Neural progenitor cell (in vitro differentiated cells): ENCODE results near the gene MRPS18B. TPM values are rescaled to one million over a fixed set of nuclear protein-coding genes. Genes with fewer than 3 reads are reported as not detected.

ENCODE experiments used
- DNase-seq: peaks from one replicate; pipeline ENCODE4 v3.0.0-alpha.2; 2016; ENCODE audit warnings: low spot score
- H2AFZ ChIP-seq: fragments of 200-600 bp; sonication (generic); replicated peaks from 2 replicates; pipeline ENCODE4 v1.6.1; 2016; ENCODE audit warnings: antibody characterized with exemption
- H3F3A ChIP-seq: fragments of 200-600 bp; sonication (generic); 2 replicates; pipeline ENCODE4 v1.6.1; 2016; ENCODE audit warnings: antibody characterized with exemption, low read depth
- H3K27ac ChIP-seq: fragments of 200-600 bp; sonication (generic); 2 replicates; pipeline ENCODE4 v1.5.1; 2016; ENCODE audit warnings: mild to moderate bottlenecking
- H3K27me3 ChIP-seq: fragments of 200-600 bp; sonication (generic); 2 replicates; pipeline ENCODE4 v1.6.1; 2016; ENCODE audit warnings: mild to moderate bottlenecking, moderate library complexity
- H3K36me3 ChIP-seq: fragments of 200-600 bp; sonication (generic); 2 replicates; pipeline ENCODE4 v1.5.1; 2016
- H3K4me1 ChIP-seq: fragments of 200-600 bp; sonication (generic); 2 replicates; pipeline ENCODE4 v1.6.1; 2016; ENCODE audit warnings: mixed run types
- H3K4me2 ChIP-seq: fragments of 200-600 bp; sonication (generic); 2 replicates; pipeline ENCODE4 v1.6.1; 2016
- H3K4me3 ChIP-seq: fragments of 200-600 bp; sonication (generic); 2 replicates; pipeline ENCODE4 v1.5.1; 2016
- H3K79me2 ChIP-seq: fragments of 200-600 bp; sonication (generic); 2 replicates; pipeline ENCODE4 v1.6.1; 2016; ENCODE audit warnings: low read depth
- H3K9ac ChIP-seq: fragments of 200-600 bp; sonication (generic); 2 replicates; pipeline ENCODE4 v1.6.1; 2016
- H3K9me3 ChIP-seq: fragments of 200-600 bp; sonication (generic); 2 replicates; pipeline ENCODE4 v1.5.1; 2016; ENCODE audit warnings: low read depth
- H4K20me1 ChIP-seq: fragments of 200-600 bp; sonication (generic); 2 replicates; pipeline ENCODE4 v1.6.1; 2016; ENCODE audit warnings: low read depth
- H3K27ac Mint-ChIP-seq: 3 replicates; pipeline ENCODE4 v1.8.0; 2021; ENCODE audit warnings: mixed read lengths
- H3K27me3 Mint-ChIP-seq: 2 replicates; pipeline ENCODE4 v1.8.0; 2022; ENCODE audit warnings: low read depth, mild to moderate bottlenecking, inconsistent platforms, moderate library complexity, mixed read lengths; ENCODE audit not compliant: insufficient read depth
- H3K36me3 Mint-ChIP-seq: 3 replicates; pipeline ENCODE4 v1.8.0; 2021; ENCODE audit warnings: mixed read lengths
- H3K4me1 Mint-ChIP-seq: 3 replicates; pipeline ENCODE4 v1.8.0; 2021; ENCODE audit warnings: mixed read lengths
- H3K4me3 Mint-ChIP-seq: 3 replicates; pipeline ENCODE4 v1.8.0; 2021; ENCODE audit warnings: mild to moderate bottlenecking, moderate library complexity, mixed read lengths
- H3K9me3 Mint-ChIP-seq: 3 replicates; pipeline ENCODE4 v1.8.0; 2020; ENCODE audit warnings: mixed read lengths
- EZH2 ChIP-seq: fragments of 200-600 bp; sonication (generic); IDR thresholded peaks from 2 replicates; pipeline ENCODE4 v1.6.1; 2017; ENCODE audit warnings: antibody characterized with exemption, mild to moderate bottlenecking, moderate library complexity
- EZH2phosphoT487 ChIP-seq: fragments of 200-600 bp; sonication (generic); IDR thresholded peaks from 2 replicates; pipeline ENCODE4 v1.6.1; 2017; ENCODE audit warnings: antibody characterized with exemption
- total RNA-seq: library from RNA; depleted of rRNA; stranded (reverse); fragments of >200 nt; gene quantifications from 2 replicates; pipeline ENCODE4 v1.2.3, GENCODE V29; 2015; ENCODE audit warnings: low replicate concordance
- TF ChIP-seq, protein P1 (sequence below): fragments of 200-600 bp; sonication (generic); IDR thresholded peaks from 2 replicates; pipeline ENCODE4 v1.5.1; 2017; ENCODE audit warnings: antibody characterized with exemption, mild to moderate bottlenecking

Gene MRPS18B
- total RNA-seq, 1 donor from 2014 or later = 18.5 TPM

DNA sequence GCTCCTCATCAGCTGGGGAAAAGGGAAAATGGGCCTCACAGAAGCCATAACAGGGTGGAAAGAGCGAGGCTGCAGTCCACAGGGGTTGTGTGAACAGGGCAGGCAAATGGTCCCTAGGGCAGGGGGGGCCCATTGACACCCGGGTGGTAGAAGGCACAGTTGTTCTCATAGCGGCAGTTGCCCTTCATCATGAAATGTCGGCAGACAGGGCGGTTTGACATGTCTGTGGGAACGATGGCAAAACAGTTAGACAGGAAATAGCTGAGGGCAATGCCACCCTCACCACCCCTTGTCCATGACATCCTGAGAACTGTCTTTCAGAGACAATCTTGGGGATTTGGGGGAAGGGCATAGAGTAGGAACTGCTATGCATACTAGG lies 16.2 kb upstream of the MRPS18B start:
- no peak for DNase-seq
- H3K9ac ChIP-seq = no peak overlapping the region
- TF ChIP-seq EZH2phosphoT487 (no peak), EZH2 (no peak)
- TF ChIP-seq, protein P1, sequence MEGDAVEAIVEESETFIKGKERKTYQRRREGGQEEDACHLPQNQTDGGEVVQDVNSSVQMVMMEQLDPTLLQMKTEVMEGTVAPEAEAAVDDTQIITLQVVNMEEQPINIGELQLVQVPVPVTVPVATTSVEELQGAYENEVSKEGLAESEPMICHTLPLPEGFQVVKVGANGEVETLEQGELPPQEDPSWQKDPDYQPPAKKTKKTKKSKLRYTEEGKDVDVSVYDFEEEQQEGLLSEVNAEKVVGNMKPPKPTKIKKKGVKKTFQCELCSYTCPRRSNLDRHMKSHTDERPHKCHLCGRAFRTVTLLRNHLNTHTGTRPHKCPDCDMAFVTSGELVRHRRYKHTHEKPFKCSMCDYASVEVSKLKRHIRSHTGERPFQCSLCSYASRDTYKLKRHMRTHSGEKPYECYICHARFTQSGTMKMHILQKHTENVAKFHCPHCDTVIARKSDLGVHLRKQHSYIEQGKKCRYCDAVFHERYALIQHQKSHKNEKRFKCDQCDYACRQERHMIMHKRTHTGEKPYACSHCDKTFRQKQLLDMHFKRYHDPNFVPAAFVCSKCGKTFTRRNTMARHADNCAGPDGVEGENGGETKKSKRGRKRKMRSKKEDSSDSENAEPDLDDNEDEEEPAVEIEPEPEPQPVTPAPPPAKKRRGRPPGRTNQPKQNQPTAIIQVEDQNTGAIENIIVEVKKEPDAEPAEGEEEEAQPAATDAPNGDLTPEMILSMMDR = no peak
- H3K4me3 ChIP-seq = no peak overlapping the region
- H3K27ac ChIP-seq = no peak overlapping the region
- no peaks in the 10 kb centered on the region for H3K27me3 ChIP-seq
- H3K27ac Mint-ChIP-seq = no peak overlapping the region
- H3K4me1 ChIP-seq = no peaks in the 10 kb centered on the region
- H3K27me3 Mint-ChIP-seq = peaks cover 4% of the 10 kb centered on the region
- peaks cover 6% of the 10 kb centered on the region for H3K36me3 ChIP-seq
- no peak overlapping the region for H3K4me2 ChIP-seq
- no peaks in the 10 kb centered on the region for H3K9me3 Mint-ChIP-seq
- peaks cover 7% of the 10 kb centered on the region for H3K4me1 Mint-ChIP-seq
- peaks cover 29% of the 10 kb centered on the region for H4K20me1 ChIP-seq
- H3K36me3 Mint-ChIP-seq = peaks cover 46% of the 10 kb centered on the region
- peaks cover 80% of the 10 kb centered on the region for H3F3A ChIP-seq
- no peak overlapping the region for H3K4me3 Mint-ChIP-seq
- no peaks in the 10 kb centered on the region for H3K79me2 ChIP-seq
- no peaks in the 10 kb centered on the region for H3K9me3 ChIP-seq
- no peak overlapping the region for H2AFZ ChIP-seq

DNA sequence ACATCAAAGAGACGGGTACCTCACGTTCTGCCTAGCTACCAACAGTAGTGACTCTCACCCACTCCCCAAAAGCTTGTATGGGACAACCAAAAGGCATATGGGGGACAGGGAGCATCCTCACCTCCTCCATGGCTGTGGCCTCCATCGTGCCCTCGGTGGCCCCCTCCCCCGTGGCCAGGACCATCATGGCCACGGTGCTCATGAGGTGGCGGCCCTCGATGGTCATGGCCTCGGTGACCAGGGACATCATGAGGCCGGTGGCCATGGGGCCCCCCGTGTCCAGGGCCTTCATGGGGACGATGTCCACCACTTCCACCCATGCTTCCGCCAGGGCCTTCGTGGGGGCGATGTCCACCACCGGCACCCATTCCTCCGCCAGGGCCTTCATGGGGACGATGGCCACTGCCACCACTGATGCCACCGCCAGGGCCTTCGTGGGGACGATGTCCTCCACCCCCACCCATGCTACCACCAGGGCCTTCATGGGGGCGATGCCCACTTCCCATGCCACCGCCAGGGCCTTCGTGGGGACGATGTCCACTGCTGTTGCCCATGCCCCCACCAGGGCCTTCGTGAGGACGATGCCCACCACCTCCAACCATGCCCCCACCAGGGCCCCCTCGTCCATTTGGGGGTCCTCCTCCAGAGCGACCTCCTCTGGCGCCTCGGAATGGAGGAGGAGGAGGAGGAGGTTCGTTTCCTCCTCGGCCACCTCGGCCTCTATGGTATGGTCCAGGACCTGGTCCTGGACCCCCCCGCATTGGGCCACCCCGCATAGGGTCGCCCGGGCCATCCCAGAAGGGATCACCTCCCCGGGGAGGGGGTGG lies 15.6 kb upstream of the MRPS18B start:
- DNase-seq = no peak
- no peaks in the 10 kb centered on the region for H3K9me3 Mint-ChIP-seq
- H3K9ac ChIP-seq = no peak overlapping the region
- no peak overlapping the region for H2AFZ ChIP-seq
- peaks cover 32% of the 10 kb centered on the region for H4K20me1 ChIP-seq
- H3K27ac Mint-ChIP-seq = no peak overlapping the region
- H3K4me3 ChIP-seq = no peak overlapping the region
- H3F3A ChIP-seq = peaks cover 77% of the 10 kb centered on the region
- H3K36me3 Mint-ChIP-seq = peaks cover 48% of the 10 kb centered on the region
- H3K27ac ChIP-seq = no peak overlapping the region
- no peaks in the 10 kb centered on the region for H3K79me2 ChIP-seq
- H3K9me3 ChIP-seq = no peaks in the 10 kb centered on the region
- H3K4me2 ChIP-seq = no peak overlapping the region
- peaks cover 6% of the 10 kb centered on the region for H3K4me1 Mint-ChIP-seq
- TF ChIP-seq EZH2 (no peak), EZH2phosphoT487 (no peak)
- TF ChIP-seq, protein P1 = no peak
- H3K27me3 ChIP-seq = no peaks in the 10 kb centered on the region
- H3K4me1 ChIP-seq = no peaks in the 10 kb centered on the region
- H3K27me3 Mint-ChIP-seq = peaks cover 4% of the 10 kb centered on the region
- peaks cover 12% of the 10 kb centered on the region for H3K36me3 ChIP-seq
- H3K4me3 Mint-ChIP-seq = no peak overlapping the region

DNA sequence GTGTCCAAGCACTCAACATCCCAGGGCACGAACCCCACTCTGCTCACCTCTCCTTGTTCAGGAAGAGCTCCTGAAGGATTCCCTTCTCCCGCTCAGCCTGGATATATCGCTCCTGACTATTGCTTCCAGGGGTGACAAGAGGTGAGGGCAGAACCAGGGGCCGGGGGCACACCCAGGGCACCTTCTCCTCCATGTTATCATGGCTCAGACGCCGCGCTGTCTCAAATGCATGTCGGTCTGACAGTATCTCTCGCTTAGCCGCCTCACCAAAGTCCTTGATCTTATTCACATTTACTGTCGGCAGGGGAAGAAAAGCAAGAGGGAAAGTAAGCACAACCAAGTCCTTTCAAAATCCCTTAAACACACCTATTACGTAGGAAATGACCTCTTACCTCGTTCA lies 13.7 kb upstream of the MRPS18B start:
- H3K4me1 Mint-ChIP-seq = no peaks in the 10 kb centered on the region
- no peak overlapping the region for H3K4me3 Mint-ChIP-seq
- no peak for DNase-seq
- H3K27ac Mint-ChIP-seq = no peak overlapping the region
- Histone ChIP-seq H3K79me2 (peaks cover 7% of the 10 kb centered on the region), H3K36me3 (peaks cover 18% of the 10 kb centered on the region), H3K9me3 (no peaks in the 10 kb centered on the region), H3K4me1 (no peaks in the 10 kb centered on the region), H2AFZ (no peak overlapping the region), H3K4me3 (no peak overlapping the region), H3K27me3 (no peaks in the 10 kb centered on the region), H4K20me1 (peaks cover 44% of the 10 kb centered on the region), H3F3A (peaks cover 68% of the 10 kb centered on the region), H3K4me2 (no peak overlapping the region), H3K27ac (no peak overlapping the region), H3K9ac (no peak overlapping the region)
- peaks cover 5% of the 10 kb centered on the region for H3K27me3 Mint-ChIP-seq
- H3K9me3 Mint-ChIP-seq = no peaks in the 10 kb centered on the region
- peaks cover 55% of the 10 kb centered on the region for H3K36me3 Mint-ChIP-seq
- TF ChIP-seq EZH2 = no peak
- TF ChIP-seq, protein P1 = no peak
- no peak for TF ChIP-seq EZH2phosphoT487
